ENCODE measurements around the gene ARNT2. TPM values are rescaled to one million over a fixed set of nuclear protein-coding genes. Genes with fewer than 3 reads are reported as not detected.

ARNT2 gene
- total RNA-seq, 1 donor from 2014 or later = 21.6 TPM

DNA sequence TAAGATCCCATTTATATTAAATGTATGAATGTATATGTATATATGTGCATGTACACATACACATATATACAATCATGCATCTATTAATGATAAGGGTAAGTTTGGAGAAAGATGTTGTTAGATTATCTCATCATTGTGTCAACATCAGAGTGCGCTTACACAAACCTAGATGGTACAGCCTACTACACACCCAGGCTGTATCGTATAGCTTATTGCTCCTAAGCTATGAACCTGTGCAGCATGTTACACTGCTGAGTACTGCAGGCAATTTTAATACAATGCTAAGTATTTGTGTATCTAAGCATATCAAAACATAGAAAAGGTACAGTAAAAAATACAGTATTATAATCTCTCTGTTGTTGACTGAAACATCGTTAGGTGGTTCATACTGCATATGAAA, 233.6 kb downstream of the ARNT2 start:
- Histone ChIP-seq H3K27me3 (ENCODE audit: control insufficient read depth, insufficient read depth, low read length) (no peaks in the 10 kb centered on the region), H3K36me3 (ENCODE audit: control insufficient read depth, insufficient read depth, low read length) (no peaks in the 10 kb centered on the region), H3K4me3 (ENCODE audit: low read depth, low read length) (no peak overlapping the region)
- DNase-seq (ENCODE audit: low read depth) = no peak
- TF ChIP-seq, protein P1, sequence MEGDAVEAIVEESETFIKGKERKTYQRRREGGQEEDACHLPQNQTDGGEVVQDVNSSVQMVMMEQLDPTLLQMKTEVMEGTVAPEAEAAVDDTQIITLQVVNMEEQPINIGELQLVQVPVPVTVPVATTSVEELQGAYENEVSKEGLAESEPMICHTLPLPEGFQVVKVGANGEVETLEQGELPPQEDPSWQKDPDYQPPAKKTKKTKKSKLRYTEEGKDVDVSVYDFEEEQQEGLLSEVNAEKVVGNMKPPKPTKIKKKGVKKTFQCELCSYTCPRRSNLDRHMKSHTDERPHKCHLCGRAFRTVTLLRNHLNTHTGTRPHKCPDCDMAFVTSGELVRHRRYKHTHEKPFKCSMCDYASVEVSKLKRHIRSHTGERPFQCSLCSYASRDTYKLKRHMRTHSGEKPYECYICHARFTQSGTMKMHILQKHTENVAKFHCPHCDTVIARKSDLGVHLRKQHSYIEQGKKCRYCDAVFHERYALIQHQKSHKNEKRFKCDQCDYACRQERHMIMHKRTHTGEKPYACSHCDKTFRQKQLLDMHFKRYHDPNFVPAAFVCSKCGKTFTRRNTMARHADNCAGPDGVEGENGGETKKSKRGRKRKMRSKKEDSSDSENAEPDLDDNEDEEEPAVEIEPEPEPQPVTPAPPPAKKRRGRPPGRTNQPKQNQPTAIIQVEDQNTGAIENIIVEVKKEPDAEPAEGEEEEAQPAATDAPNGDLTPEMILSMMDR (IDR thresholded peaks at IDR 0.05; ENCODE audit: insufficient read depth, low read length, poor library complexity, severe bottlenecking) = no peak

DNA sequence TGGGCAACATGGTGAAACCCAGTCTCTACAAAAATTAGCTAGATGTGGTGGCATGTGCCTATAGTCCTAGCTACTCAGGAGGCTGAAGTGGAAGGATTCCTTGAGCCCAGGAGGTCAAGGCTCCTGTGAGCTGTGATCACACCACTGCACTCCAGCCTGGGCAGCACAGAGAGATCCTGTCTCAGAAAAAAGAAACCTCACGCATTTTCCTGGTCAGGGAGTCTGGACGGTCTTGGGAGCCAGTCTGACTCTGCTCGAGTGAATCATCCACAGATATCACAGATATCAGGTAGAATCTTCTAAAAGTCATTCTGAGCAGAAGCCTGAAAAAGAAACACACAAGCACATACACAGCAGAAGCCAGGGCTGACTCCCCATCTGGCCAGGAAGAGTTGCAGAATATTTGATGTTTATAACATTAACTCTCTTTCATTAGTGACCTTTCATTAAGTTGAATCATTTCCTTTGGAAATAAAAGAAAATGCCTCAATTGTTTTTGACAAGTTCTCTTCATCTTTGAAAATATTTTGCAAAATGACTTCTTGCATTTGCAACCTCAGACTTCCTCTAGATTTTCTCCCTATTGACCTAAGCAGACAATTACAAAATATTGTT, 234.5 kb downstream of the ARNT2 start:
- TF ChIP-seq, protein P1 (IDR thresholded peaks at IDR 0.05; ENCODE audit: insufficient read depth, low read length, poor library complexity, severe bottlenecking) = no peak
- Histone ChIP-seq H3K4me3 (ENCODE audit: low read depth, low read length) (no peak overlapping the region), H3K36me3 (ENCODE audit: control insufficient read depth, insufficient read depth, low read length) (no peaks in the 10 kb centered on the region), H3K27me3 (ENCODE audit: control insufficient read depth, insufficient read depth, low read length) (no peaks in the 10 kb centered on the region)
- DNase-seq (ENCODE audit: low read depth) = no peak

DNA sequence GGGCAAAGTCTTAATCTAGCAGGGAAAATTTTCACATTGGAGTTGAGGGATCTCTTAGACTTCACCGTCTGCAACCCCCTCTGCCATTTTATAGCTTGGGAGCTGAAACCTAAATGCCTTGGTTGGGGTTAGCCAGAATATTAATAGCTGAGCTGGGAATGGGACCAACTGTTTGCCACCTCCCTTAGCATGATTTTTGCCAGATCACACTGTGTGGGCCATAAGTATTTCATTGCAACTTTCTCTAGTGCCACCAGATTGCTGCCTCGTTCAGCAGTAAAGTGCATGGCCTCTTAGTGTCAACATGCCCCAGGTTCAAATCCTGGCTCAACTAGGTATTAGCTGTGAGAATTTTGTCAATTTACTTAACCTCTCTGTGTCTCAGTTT, 235.0 kb downstream of the ARNT2 start:
- TF ChIP-seq, protein P1 (IDR thresholded peaks at IDR 0.05; ENCODE audit: insufficient read depth, low read length, poor library complexity, severe bottlenecking) = no peak
- no peaks in the 10 kb centered on the region for H3K27me3 ChIP-seq (ENCODE audit: control insufficient read depth, insufficient read depth, low read length)
- no peak for DNase-seq (ENCODE audit: low read depth)
- no peak overlapping the region for H3K4me3 ChIP-seq (ENCODE audit: low read depth, low read length)
- no peaks in the 10 kb centered on the region for H3K36me3 ChIP-seq (ENCODE audit: control insufficient read depth, insufficient read depth, low read length)

DNA sequence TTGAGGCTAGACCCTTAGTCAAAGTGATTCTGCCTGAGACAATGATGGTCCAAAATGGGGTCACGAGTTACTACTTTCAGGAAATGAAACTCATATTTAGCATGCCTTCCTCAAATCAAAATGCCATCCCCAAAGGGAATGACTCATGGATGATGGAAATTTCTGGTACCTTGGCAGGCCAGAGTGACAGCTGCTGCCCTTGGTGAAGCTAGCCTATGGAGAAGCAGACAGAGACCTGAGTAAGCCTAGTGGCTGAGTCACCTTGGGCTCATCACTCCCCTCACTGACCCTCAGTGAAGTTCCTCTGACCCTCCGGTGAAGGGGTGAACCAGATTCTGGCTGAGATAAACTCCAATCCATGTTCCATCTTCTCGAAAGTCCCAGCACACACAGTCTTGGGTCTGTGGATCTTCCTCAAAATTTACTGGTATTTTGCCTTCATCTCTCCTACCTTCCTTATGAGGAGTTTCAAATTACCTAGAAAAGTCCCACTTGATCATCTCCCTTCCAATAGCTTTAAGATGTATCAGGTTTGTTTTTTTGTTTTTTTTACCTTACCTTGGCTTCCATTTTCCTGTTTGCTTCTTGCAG, 236.4 kb downstream of the ARNT2 start:
- DNase-seq (ENCODE audit: low read depth) = no peak
- no peaks in the 10 kb centered on the region for H3K27me3 ChIP-seq (ENCODE audit: control insufficient read depth, insufficient read depth, low read length)
- TF ChIP-seq, protein P1 (IDR thresholded peaks at IDR 0.05; ENCODE audit: insufficient read depth, low read length, poor library complexity, severe bottlenecking) = no peak
- H3K36me3 ChIP-seq (ENCODE audit: control insufficient read depth, insufficient read depth, low read length) = no peaks in the 10 kb centered on the region
- H3K4me3 ChIP-seq (ENCODE audit: low read depth, low read length) = no peak overlapping the region

DNA sequence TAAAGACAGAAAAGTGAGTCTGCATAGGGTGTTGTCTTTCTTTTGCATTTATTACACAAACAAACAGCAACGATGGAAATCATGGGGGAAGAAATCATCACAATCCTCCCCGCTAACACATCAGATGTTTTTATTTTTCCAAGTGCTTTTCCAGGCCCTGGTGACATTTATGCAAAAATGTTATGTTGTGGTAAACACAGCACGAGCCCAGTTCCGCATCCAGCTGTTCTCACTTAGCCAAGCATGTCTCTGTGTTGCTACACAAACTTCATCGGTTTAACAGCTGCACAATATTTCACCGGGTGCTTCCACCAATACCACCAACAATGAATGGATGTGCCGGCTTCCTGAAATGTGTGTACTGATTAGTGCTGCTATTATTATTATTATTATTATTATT, 237.2 kb downstream of the ARNT2 start:
- DNase-seq (ENCODE audit: low read depth) = no peak
- TF ChIP-seq, protein P1 (IDR thresholded peaks at IDR 0.05; ENCODE audit: insufficient read depth, low read length, poor library complexity, severe bottlenecking) = no peak
- H3K27me3 ChIP-seq (ENCODE audit: control insufficient read depth, insufficient read depth, low read length) = no peaks in the 10 kb centered on the region
- no peak overlapping the region for H3K4me3 ChIP-seq (ENCODE audit: low read depth, low read length)
- no peaks in the 10 kb centered on the region for H3K36me3 ChIP-seq (ENCODE audit: control insufficient read depth, insufficient read depth, low read length)
